Measurements from ENCODE around the gene CFAP119. TPM values are rescaled to one million over a fixed set of nuclear protein-coding genes. Genes with fewer than 3 reads are reported as not detected.

Gene CFAP119
- total RNA-seq, 1 donor from 2014 or later: 18.5 TPM

DNA sequence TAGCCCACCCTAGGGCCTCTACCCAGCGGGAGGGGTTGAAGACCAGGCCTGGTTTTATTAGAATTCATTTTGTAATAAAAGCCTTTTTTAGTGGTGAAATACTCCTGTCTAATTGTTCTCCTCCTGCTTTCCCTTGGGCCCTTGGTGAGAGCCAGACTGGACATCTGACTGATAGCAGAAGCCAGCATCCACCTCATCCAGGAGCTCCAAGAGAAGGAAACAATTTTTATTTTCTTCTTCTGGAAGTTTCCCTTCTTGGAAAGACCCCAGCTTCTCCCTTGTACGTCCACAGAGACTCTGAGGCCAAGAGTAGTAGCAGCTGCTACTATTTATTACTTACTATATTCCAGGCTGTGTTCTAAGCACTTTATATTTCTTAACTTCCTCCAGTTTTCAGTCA lies 17.7 kb downstream of the CFAP119 start:
- H3K27me3 Mint-ChIP-seq (ENCODE audit: low read depth): peaks cover 2% of the 10 kb centered on the region
- H3K36me3 Mint-ChIP-seq (ENCODE audit: low read depth): peaks cover 17% of the 10 kb centered on the region
- H3K27ac Mint-ChIP-seq (ENCODE audit: unreplicated experiment): no peak overlapping the region
- TF ChIP-seq, protein P1, sequence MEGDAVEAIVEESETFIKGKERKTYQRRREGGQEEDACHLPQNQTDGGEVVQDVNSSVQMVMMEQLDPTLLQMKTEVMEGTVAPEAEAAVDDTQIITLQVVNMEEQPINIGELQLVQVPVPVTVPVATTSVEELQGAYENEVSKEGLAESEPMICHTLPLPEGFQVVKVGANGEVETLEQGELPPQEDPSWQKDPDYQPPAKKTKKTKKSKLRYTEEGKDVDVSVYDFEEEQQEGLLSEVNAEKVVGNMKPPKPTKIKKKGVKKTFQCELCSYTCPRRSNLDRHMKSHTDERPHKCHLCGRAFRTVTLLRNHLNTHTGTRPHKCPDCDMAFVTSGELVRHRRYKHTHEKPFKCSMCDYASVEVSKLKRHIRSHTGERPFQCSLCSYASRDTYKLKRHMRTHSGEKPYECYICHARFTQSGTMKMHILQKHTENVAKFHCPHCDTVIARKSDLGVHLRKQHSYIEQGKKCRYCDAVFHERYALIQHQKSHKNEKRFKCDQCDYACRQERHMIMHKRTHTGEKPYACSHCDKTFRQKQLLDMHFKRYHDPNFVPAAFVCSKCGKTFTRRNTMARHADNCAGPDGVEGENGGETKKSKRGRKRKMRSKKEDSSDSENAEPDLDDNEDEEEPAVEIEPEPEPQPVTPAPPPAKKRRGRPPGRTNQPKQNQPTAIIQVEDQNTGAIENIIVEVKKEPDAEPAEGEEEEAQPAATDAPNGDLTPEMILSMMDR (conservative IDR thresholded peaks at IDR 0.05): no peak
- peaks cover 18% of the 10 kb centered on the region for H3K4me1 Mint-ChIP-seq
- peak overlapping the region; percentile 43 for H3K4me3 Mint-ChIP-seq
- DNase-seq (ENCODE audit: low read depth, low spot score): no peak
- no peaks in the 10 kb centered on the region for H3K9me3 Mint-ChIP-seq

DNA sequence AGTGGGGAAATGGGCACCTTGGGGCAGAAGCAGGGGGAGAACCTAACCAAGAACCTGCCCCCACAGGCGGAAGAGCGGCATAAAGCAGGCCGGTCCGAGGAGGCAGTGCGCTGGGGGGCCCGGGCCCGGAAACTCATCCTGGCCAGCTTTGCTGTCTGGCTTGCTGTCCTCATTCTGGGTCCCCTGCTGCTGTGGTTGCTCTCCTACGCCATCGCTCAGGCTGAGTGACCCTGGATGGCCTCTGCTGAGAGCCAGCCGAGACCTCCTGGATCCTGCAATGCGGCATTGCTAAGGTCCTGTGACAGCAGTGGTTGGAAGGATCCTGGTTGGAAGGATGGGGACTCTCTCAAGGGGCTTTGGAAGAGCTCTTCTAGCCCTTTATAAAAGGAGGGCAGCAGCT lies 18.1 kb downstream of the CFAP119 start:
- no peaks in the 10 kb centered on the region for H3K9me3 Mint-ChIP-seq
- H3K36me3 Mint-ChIP-seq (ENCODE audit: low read depth): peaks cover 17% of the 10 kb centered on the region
- H3K4me1 Mint-ChIP-seq: peaks cover 14% of the 10 kb centered on the region
- H3K4me3 Mint-ChIP-seq: peak overlapping the region; percentile 20
- DNase-seq (ENCODE audit: low read depth, low spot score): no peak
- H3K27me3 Mint-ChIP-seq (ENCODE audit: low read depth): peaks cover 2% of the 10 kb centered on the region
- TF ChIP-seq, protein P1 (conservative IDR thresholded peaks at IDR 0.05): no peak
- H3K27ac Mint-ChIP-seq (ENCODE audit: unreplicated experiment): peak overlapping the region; percentile 32

DNA sequence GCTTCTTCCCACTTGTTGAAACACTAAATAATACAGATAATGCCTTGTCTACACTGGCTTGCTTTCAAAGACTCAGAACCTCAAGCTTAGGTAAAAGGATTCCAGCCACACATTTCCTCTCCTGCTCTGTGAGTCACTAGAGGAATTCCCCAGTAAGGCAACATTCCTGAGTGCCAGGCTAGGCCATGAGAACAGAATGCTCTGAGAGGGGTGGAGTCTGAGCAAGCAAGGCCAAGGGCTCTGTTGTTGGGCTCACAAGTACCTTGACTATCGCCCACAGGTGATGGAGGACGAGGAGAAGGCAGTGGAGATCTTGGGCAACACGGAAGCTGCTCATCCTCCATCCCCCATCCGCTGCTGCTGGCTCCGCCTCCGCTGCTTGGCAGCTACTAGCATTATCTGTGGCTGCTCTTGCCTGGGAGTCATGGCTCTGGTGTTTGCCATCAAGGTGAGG lies 20.4 kb downstream of the CFAP119 start:
- TF ChIP-seq, protein P1 (conservative IDR thresholded peaks at IDR 0.05): no peak
- no peaks in the 10 kb centered on the region for H3K27me3 Mint-ChIP-seq (ENCODE audit: low read depth)
- no peak for DNase-seq (ENCODE audit: low read depth, low spot score)
- no peak overlapping the region for H3K27ac Mint-ChIP-seq (ENCODE audit: unreplicated experiment)
- no peaks in the 10 kb centered on the region for H3K4me1 Mint-ChIP-seq
- no peak overlapping the region for H3K4me3 Mint-ChIP-seq
- H3K9me3 Mint-ChIP-seq: no peaks in the 10 kb centered on the region
- H3K36me3 Mint-ChIP-seq (ENCODE audit: low read depth): peaks cover 21% of the 10 kb centered on the region

DNA sequence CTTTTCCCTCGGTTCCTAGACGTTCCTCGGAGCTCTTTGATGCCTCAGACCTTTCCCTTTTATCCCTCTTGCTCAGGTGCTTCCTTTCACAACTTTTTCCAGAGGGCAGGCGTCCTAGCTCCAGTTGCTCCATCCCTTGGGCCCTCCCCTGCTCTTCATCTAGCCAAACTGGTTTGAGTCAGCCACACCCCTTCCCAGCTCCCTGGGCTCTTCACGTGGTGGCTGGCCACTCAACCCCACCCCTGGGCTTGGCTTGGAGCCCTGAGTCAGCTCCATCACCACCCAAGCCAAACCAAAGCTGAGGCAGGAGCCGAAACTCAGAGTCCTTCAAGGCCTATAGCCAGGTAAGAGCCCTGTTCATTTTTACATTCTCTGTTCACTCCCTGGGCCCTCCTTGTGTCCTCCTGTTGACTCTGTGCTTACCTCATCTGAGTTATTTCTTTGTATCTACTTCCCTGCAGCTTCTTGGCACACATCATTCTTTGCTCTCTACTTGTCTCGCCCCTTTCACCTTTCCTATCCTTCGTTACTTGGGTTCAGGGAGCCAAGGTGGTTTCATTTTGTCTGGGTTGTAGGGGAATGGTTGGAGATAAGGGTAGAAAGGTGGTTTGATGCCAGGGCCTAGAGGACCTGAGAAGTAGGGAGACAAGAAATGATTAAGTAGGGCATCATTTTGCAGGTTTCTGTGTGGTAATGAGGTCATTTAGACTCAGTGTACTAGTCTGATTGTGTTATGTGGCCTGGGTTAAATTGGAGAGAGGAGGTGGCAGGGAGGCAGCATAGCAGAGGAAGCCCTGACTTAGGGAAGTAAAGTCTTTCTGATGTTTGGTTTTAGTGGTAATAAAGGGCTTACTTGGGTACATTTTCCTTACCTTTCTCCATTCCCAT lies 21.3 kb downstream of the CFAP119 start:
- no peak for DNase-seq (ENCODE audit: low read depth, low spot score)
- TF ChIP-seq, protein P1 (conservative IDR thresholded peaks at IDR 0.05): no peak
- Mint-ChIP-seq H3K4me1 (no peaks in the 10 kb centered on the region), H3K27me3 (ENCODE audit: low read depth) (no peaks in the 10 kb centered on the region), H3K36me3 (ENCODE audit: low read depth) (peaks cover 24% of the 10 kb centered on the region), H3K4me3 (no peak overlapping the region), H3K27ac (ENCODE audit: unreplicated experiment) (no peak overlapping the region), H3K9me3 (no peaks in the 10 kb centered on the region)

DNA sequence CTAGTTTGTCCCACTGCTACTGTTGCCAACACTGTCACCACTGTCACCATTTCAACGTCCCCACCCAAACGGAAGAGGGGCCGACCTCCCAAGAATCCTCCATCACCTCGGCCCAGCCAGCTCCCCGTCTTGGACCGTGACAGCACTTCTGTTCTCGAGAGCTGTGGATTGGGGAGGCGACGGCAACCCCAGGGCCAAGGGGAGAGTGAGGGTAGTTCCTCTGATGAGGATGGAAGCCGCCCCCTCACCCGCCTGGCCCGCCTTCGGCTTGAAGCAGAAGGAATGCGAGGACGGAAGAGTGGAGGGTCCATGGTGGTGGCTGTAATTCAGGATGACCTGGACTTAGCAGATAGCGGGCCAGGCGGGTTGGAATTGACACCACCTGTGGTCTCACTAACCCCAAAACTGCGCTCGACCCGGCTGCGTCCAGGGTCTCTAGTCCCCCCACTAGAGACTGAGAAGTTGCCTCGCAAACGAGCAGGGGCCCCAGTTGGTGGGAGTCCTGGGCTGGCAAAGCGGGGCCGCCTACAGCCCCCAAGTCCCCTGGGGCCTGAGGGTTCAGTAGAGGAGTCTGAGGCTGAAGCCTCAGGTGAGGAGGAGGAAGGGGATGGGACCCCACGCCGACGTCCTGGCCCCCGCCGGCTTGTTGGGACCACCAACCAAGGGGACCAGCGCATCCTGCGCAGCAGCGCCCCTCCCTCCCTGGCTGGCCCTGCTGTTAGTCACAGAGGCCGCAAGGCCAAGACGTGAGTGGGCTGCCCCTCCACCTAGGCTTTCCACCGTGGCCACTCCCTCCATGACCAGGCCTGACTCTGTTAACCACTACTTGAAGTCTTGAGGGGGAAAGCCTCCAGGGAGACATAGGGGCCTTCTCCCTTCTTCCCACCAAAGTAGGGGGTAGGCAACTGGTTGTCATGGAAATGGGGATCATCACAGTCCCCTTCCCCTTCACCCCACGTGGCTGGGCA lies 22.6 kb downstream of the CFAP119 start:
- Mint-ChIP-seq H3K27me3 (ENCODE audit: low read depth) (no peaks in the 10 kb centered on the region), H3K4me1 (no peaks in the 10 kb centered on the region), H3K9me3 (no peaks in the 10 kb centered on the region), H3K4me3 (no peak overlapping the region), H3K36me3 (ENCODE audit: low read depth) (peaks cover 23% of the 10 kb centered on the region), H3K27ac (ENCODE audit: unreplicated experiment) (no peak overlapping the region)
- TF ChIP-seq, protein P1 (conservative IDR thresholded peaks at IDR 0.05): no peak
- DNase-seq (ENCODE audit: low read depth, low spot score): no peak
